ENCODE results near the gene INF2. TPM values are rescaled to one million over a fixed set of nuclear protein-coding genes. Genes with fewer than 3 reads are reported as not detected.

INF2 gene
- total RNA-seq, 1 experiment from 2014 or later, result 58.3 TPM

DNA sequence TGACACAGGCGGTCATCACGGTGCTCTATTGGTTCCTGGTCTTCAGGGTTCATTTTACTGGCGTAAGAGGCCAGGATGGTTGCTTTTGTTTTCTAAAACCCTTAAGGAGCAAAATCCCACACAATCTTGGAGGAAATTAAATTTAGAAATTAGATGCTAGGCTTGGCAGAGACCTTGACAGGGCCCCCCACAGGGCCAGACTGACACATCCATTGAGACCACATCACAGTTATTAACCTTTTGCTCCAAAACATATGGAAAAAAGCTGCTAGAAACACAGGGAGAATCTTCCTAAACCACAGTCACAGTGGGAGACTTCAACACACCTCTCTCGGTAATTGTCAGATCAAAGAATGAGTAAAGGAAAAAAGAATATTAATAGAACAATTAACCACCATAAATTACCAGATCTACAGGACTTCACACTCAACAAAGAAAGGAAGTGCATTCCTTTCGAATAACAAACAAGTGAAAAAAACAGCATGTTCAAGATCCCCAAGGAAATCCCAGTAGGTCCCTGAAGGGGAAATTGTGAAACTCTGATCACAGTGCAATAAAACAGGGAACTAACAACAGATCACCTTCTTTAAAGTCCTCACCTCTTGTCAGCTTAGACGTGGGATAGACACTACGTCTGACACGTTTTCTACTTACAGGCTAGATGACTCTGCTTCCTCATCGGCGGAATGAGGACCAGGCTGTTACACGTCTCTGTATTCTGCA, 44.6 kb upstream of the INF2 start:
- H3K4me1 Mint-ChIP-seq, result peaks cover 13 to 15% of the 10 kb centered on the region in 2 experiments
- no peak overlapping the region for H3K18ac ChIP-seq (ENCODE audit: insufficient read length, low read depth, low read length)
- H3T11ph ChIP-seq (ENCODE audit: low read length), result no peak overlapping the region
- no peak overlapping the region for H2BK5ac ChIP-seq (ENCODE audit: insufficient read length, low read length)
- H3K9ac ChIP-seq (ENCODE audit: extremely low read depth, insufficient read length, low read length), result no peak overlapping the region
- H3K56ac ChIP-seq (ENCODE audit: insufficient read length, low read depth, low read length), result no peak overlapping the region
- H4K91ac ChIP-seq (ENCODE audit: insufficient read length, low read depth, low read length), result no peak overlapping the region
- no peaks in the 10 kb centered on the region for H4K20me1 ChIP-seq (ENCODE audit: control insufficient read depth, insufficient read depth, insufficient read length)
- H2BK12ac ChIP-seq (ENCODE audit: insufficient read length, low read depth, low read length), result no peak overlapping the region
- H3K9me3 ChIP-seq (ENCODE audit: control insufficient read depth, low read depth, low read length), result no peaks in the 10 kb centered on the region
- no peak overlapping the region for H2BK20ac ChIP-seq (ENCODE audit: low read depth, low read length, poor library complexity, severe bottlenecking)
- no peak overlapping the region for H3K27ac ChIP-seq (ENCODE audit: insufficient read length, low read depth, low read length)
- no peak overlapping the region for H2BK120ac ChIP-seq (ENCODE audit: low read depth, low read length, poor library complexity, severe bottlenecking)
- no peaks in the 10 kb centered on the region for H3K79me2 ChIP-seq (ENCODE audit: insufficient read depth, low read length)
- no peak overlapping the region for H3K23ac ChIP-seq (ENCODE audit: insufficient read length, low read depth, low read length)
- peaks cover 8 to 16% of the 10 kb centered on the region in 2 experiments for H3K9me3 Mint-ChIP-seq
- no peak overlapping the region for H2AK5ac ChIP-seq (ENCODE audit: insufficient read length, low read length)
- H3K27me3 ChIP-seq (ENCODE audit: insufficient read depth, low read length), result no peaks in the 10 kb centered on the region
- no peaks in the 10 kb centered on the region for H3K4me1 ChIP-seq (ENCODE audit: insufficient read depth, low read length)
- H3K27me3 Mint-ChIP-seq (ENCODE audit: low read depth), result peaks cover 28% of the 10 kb centered on the region
- H3K27ac Mint-ChIP-seq, result no peak overlapping the region
- H3K4me3 Mint-ChIP-seq, result no peak overlapping the region
- no peak overlapping the region for H4K8ac ChIP-seq (replicated peaks; ENCODE audit: insufficient read length, low read depth, low read length)
- no peak overlapping the region for H2BK15ac ChIP-seq (ENCODE audit: low read depth, low read length)
- H3K4me2 ChIP-seq (ENCODE audit: insufficient read depth, insufficient read length, low read length), result no peak overlapping the region
- no peak for TF ChIP-seq CTCF (conservative IDR thresholded peaks at IDR 0.05)
- no peak overlapping the region for H2AFZ ChIP-seq (ENCODE audit: low read length)
- H3K79me1 ChIP-seq (ENCODE audit: insufficient read depth, low read depth, low read length, poor library complexity, severe bottlenecking), result no peaks in the 10 kb centered on the region
- H3K4ac ChIP-seq (ENCODE audit: low read depth, low read length), result no peak overlapping the region
- H4K5ac ChIP-seq (ENCODE audit: insufficient read length, low read depth, low read length), result no peak overlapping the region
- no CpG with 5 or more reads among the region's 11 CpGs for WGBS (ENCODE audit: extremely low coverage, insufficient read length, low lambda C conversion rate)
- H3K14ac ChIP-seq (ENCODE audit: insufficient read depth, low read length), result no peak overlapping the region
- DNase-seq, result no peak
- peaks cover under 1% of the 10 kb centered on the region for H3K23me2 ChIP-seq (ENCODE audit: insufficient read length, low read depth, low read length, poor library complexity, severe bottlenecking)
- H3K36me3 Mint-ChIP-seq (ENCODE audit: insufficient read depth in 1 of 3, low read depth in 3 of 3), result peaks cover 5 to 8% (median 5%) of the 10 kb centered on the region in 3 experiments; a peak in 5 of 7 replicates

All from H9 (cell line).